Mesangial cell (primary cell): Measurements from ENCODE around the gene PCDHGB6. TPM values are rescaled to one million over a fixed set of nuclear protein-coding genes. Genes with fewer than 3 reads are reported as not detected.

ENCODE experiments used
- total RNA-seq: library from RNA; depleted of rRNA; stranded (reverse); fragments of >200 nt; gene quantifications from 2 replicates; pipeline ENCODE4 v1.2.3, GENCODE V29; 2015

The PCDHGB6 gene
- total RNA-seq, result 2.0 and 6.3 TPM in 2 replicates

GRCh38 chr5:141407790-141408505 lies at the start of gene PCDHGB6:
TSS of gene PCDHGB6 (plus strand) at chr5:141408021. CDS start at chr5:141408203, 182 bp downstream.

DNA sequence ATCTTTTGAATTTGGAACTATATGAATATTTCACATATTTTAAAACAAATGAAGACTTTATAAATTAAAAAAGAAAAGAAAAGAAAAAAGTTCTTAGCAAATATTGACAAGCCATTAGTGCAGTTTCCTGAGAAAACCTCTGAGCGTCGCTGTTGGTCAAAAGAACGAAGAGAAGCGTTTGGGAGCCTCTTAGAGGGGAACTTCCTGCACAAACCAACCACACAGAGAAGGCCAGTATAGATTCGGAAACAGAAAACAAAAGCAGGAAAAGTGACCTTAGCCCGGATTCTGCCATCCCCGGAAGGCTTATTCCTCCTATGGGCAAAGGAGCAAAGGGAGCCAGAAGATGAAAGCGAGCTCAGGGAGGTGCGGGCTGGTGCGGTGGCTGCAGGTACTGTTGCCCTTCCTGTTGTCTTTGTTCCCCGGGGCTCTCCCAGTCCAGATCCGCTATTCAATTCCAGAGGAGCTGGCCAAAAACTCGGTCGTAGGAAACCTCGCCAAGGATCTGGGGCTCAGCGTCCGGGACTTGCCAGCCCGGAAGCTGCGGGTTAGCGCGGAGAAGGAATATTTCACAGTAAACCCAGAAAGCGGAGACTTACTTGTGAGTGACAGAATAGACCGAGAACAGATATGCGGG lies 47.9 kb upstream of the PCDHGB6 start, which contains the start of gene PCDHGB2:
Gene PCDHGB2 (plus strand): TSS at position 205 of the 637 bp plus-strand sequence. CDS start 142 bp downstream, at position 347.

GRCh38 chr5:141363952-141364660 lies 43.7 kb upstream of the PCDHGB6 start, which contains the start of gene PCDHGA5:
TSS of gene PCDHGA5 (plus strand) at chr5:141364162. CDS start at chr5:141364331, 169 bp downstream.

DNA sequence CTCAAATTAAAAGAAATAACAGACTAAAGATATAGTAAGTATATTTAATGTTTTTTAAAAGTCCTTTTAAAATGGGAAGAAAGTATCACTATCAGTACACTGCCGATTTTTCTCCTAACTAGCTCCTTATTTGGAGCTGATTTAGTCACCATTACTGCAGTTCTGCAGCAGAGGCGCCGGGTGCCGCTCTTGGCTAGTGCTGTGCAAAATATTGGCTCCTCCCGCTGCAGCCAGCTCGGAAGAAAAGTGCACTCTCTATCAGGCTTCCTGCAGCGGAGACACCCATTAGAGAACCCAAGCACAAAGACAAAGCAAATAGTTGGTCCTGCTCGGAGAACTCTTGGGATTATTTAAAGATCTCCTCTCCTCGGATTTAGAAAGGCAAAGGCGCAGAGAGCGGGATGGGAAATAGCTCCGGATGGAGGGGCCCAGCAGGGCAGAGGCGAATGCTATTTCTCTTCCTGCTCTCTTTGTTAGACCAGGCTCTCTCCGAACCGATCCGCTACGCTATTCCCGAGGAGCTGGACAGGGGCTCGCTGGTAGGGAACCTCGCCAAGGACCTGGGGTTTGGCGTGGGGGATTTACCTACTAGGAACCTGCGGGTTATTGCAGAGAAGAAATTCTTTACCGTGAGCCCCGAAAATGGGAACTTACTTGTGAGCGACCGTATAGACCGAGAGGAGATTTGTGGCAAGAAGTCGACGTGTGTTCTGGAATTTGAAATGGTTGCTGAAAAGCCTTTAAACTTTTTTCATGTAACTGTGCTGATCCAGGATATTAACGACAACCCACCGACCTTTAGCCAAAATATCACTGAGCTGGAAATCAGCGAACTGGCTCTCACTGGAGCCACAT lies 37.6 kb upstream of the PCDHGB6 start, which contains the start of gene PCDHGB3:
Gene PCDHGB3 (plus strand): TSS at position 249 of the 855 bp plus-strand sequence. CDS start 153 bp downstream, at position 402.

DNA sequence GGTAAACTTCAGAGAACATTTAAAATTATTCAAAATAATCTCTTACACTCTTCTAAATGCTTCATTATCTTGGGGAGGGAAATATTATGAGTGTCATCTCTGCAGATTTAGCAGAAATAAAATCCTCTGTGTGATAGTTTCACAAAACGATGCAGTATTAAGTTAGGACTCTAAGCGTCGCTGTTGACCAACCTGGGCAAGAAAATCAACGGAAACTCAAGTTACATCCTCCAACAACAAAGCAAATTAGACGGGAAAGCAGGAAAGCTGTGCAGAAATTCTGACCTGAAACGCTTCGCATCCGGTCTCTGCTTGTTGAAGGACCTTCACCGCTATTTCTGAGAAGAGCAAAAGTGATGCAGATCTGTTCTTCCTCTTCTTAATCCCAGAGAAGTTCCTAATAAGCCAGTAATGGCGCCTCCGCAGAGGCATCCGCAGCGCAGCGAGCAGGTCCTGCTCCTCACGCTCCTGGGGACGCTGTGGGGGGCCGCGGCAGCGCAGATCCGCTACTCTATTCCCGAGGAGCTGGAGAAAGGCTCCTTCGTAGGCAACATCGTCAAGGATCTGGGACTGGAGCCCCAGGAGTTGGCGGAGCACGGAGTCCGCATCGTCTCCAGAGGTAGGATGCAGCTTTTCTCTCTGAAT lies 34.0 kb upstream of the PCDHGB6 start, which contains the start of gene PCDHGA6:
Gene PCDHGA6 (plus strand): TSS at position 219 of the 645 bp plus-strand sequence. CDS start 193 bp downstream, at position 412.

DNA sequence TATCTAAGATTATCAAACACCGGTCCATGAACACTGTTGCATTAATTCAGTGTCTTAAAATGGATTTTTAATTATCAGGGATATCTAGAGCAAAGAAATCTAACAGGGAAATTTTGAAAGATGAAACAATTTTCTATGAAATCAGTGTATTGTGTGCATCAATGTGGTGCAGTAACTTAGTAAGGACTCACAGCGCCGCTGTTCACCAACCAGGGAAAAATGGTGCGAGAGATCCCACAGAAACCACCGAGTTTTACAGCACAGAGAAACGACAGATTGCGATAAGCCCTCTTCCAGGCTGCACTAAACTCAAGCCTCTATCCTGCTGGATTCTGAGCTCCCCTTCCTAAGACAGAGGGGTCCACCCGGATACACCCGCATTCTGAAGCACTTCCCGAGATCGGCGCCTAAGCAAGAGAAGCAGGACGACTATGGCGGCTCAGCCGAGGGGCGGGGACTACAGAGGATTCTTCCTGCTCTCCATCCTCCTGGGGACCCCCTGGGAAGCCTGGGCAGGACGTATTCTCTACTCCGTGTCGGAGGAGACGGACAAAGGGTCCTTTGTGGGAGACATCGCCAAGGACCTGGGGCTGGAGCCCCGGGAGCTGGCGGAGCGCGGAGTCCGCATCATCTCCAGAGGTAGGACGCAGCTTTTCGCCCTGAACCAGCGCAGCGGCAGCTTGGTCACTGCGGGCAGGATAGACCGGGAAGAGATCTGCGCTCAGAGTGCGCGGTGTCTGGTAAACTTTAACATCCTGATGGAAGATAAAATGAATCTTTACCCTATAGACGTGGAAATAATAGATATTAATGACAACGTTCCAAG lies 25.1 kb upstream of the PCDHGB6 start, which contains the start of gene PCDHGA7:
Gene PCDHGA7 (plus strand): TSS at position 274 of the 826 bp plus-strand sequence. CDS start 158 bp downstream, at position 432.

GRCh38 chr5:141387557-141388311 lies 20.1 kb upstream of the PCDHGB6 start, which contains the start of gene PCDHGB4:
TSS of gene PCDHGB4 (plus strand) at chr5:141387698. CDS start at chr5:141387885, 187 bp downstream.

GRCh38 chr5:141392429-141393198 lies 15.2 kb upstream of the PCDHGB6 start, which contains the start of gene PCDHGA8:
TSS of gene PCDHGA8 (plus strand) at chr5:141392633. CDS start at chr5:141392814, 181 bp downstream.

GRCh38 chr5:141397756-141398551 lies 9.9 kb upstream of the PCDHGB6 start, which contains the start of gene PCDHGB5:
TSS of gene PCDHGB5 (plus strand) at chr5:141397947. CDS start at chr5:141398128, 181 bp downstream.

DNA sequence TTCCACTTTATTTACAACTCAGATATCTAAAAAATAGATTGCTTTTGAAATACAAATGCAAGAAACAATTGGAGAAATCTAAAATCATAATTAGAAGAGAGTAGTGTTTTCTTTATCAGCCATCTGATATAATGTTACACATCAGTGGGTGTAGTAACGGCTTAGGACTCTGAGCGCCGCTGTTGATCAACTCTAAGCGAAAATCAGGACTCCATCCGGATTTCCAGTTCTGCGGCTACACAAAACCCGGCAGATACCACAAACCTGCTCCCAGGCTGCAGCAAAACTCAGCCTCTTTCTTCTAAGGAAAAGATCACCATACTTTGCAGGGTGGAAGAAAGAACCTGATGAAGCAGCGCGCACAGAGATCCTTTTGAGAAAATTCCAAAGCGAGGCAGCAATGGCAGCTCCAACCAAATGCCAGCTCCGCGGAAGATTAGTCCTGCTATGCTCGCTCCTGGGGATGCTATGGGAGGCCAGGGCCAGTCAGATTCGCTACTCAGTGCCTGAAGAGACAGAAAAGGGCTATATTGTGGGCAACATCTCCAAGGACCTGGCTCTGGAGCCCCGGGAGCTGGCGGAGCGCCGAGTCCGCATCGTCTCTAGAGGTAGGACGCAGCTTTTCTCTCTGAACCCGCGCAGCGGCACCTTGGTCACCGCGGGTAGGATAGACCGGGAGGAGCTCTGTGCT lies 5.1 kb upstream of the PCDHGB6 start, which contains the start of gene PCDHGA9:
Gene PCDHGA9 (plus strand): TSS at position 226 of the 691 bp plus-strand sequence. CDS start 175 bp downstream, at position 401.

GRCh38 chr5:141412854-141413539 lies 5.2 kb downstream of the PCDHGB6 start, which contains the start of gene PCDHGA10:
TSS of gene PCDHGA10 (plus strand) at chr5:141412987. CDS start at chr5:141413176, 189 bp downstream.

DNA sequence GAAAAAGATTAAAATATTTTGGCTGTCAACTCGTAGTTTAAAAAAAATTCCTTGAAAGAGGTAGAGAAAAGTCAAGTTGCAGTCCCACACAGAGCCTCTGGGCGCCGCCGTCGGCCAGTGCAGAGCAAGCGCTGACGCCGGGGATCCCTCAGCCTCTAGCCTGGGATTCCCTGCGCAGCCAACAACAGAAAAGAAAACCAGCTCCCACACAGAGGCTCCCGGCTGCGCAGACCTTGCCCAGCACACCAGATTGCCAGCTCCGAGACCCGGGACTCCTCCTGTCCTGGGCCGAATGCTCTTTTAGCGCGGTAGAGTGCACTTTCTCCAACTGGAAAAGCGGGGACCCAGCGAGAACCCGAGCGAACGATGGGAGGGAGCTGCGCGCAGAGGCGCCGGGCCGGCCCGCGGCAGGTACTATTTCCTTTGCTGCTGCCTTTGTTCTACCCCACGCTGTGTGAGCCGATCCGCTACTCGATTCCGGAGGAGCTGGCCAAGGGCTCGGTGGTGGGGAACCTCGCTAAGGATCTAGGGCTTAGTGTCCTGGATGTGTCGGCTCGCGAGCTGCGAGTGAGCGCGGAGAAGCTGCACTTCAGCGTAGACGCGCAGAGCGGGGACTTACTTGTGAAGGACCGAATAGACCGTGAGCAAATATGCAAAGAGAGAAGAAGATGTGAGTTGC lies 9.8 kb downstream of the PCDHGB6 start, which contains the start of gene PCDHGB7:
Gene PCDHGB7 (plus strand): TSS at position 184 of the 679 bp plus-strand sequence. CDS start 183 bp downstream, at position 367.

GRCh38 chr5:141420855-141421488 lies 13.2 kb downstream of the PCDHGB6 start, which contains the start of gene PCDHGA11:
TSS of gene PCDHGA11 (plus strand) at chr5:141421051. CDS start at chr5:141421228, 177 bp downstream.

DNA sequence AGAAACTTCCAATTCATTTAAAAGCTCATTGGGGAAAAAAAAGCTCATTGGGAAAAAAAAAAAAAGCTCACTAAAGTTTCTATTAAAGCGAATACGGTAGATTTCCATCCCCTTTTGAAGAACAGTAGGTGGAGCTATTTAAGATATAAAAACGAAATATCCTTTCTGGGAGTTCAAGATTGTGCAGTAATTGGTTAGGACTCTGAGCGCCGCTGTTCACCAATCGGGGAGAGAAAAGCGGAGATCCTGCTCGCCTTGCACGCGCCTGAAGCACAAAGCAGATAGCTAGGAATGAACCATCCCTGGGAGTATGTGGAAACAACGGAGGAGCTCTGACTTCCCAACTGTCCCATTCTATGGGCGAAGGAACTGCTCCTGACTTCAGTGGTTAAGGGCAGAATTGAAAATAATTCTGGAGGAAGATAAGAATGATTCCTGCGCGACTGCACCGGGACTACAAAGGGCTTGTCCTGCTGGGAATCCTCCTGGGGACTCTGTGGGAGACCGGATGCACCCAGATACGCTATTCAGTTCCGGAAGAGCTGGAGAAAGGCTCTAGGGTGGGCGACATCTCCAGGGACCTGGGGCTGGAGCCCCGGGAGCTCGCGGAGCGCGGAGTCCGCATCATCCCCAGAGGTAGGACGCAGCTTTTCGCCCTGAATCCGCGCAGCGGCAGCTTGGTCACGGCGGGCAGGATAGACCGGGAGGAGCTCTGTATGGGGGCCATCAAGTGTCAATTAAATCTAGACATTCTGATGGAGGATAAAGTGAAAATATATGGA lies 22.7 kb downstream of the PCDHGB6 start, which contains the start of gene PCDHGA12:
Gene PCDHGA12 (plus strand): TSS at position 176 of the 782 bp plus-strand sequence. CDS start 253 bp downstream, at position 429.

